GM21526 (cell line): Measurements from ENCODE around the gene NIT1.
A peak's percentile ranks its signal among the peaks of the same experiment; 100 is the strongest.

ENCODE experiments used
- ATAC-seq: cut with Tn5 transposase; IDR thresholded peaks from one replicate; pipeline ENCODE4 v1.9.1; 2021; ENCODE audit warnings: moderate library complexity; ENCODE audit not compliant: unreplicated experiment, low FRiP score

NIT1 gene

DNA sequence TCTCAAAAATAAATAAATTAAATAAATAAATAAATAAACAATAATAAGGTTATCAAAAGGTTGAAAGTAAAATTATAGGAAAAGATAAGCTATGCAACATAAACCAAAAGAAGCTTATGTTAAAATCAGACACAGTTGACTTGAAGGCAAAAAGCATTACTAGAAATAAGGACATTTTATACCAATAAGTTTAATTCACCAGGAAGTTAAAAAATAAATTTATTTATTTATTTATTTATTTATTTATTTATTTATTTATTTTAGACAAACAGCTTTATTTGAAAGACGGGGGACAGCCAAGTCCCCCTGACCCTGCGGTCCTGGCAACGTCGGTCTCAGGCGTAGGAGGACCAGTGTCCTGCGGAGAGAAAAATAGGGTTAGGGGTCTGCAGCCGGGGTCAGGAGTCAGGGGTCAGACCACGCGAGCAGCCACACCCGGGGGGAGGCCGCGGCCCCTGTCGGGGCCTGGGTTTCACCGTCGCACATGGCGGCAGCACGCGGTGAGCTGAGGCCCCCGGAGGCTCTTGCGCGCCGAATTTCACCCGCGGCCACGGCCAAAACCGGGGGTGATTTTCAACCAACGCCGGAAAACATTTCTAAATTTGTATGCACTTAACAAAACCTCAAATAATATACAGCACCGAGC is 23.0 kb downstream of the NIT1 start:
- ATAC-seq, result no peak

GRCh38 chr1:161145832-161146231 is 27.9 kb downstream of the NIT1 start:
- ATAC-seq, result no peak

DNA sequence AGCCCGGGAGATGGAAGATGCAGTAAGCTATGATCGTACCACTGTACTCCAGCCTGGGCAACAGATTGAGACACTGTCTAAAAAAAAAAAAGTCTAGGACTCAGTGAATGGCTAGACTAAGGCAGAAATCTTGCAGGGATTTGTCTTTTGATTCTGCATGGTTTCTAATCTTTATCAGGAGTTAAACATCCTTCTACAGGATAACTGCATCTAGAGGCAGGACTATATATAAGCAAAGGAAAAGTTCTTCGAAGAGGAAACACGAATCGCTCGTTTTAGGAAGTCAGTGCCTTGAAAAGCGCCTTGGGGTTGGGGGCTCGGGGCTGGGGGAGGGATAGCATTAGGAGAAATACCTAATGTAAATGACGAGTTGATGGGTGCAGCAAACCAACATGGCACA is 35.3 kb downstream of the NIT1 start:
- no peak for ATAC-seq

DNA sequence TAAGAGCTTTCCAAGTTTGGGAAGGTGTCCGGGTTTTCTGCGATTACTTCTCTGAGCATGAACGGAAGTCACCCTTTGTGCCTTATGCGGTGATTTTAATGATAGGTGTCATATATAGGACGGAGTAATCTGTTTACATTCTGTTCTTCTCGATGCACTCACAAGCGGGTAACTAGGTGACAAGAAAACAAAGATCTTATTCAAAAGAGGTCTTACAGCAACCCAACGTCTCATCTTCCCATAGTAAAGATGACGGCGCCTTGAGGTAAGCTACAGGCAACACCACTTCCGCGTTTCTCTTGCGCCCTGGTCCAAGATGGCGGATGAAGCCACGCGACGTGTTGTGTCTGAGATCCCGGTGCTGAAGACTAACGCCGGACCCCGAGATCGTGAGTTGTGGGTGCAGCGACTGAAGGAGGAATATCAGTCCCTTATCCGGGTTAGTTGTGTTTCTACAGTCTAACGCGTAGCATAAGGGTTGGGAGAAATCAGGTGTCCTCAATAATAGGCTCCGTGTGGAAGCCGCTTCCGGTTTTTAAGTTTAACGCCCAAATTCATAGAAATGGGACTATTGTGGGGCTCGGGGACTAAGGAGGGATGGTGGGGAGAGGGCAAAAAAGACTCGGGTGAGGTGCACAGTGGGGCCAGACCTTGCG is 35.9 kb downstream of the NIT1 start, which contains the start of gene UFC1:
UFC1 (plus strand) TSS at position 297 of the 656 bp plus-strand sequence; CDS start at position 317, 20 bp downstream.
- no peak for ATAC-seq

DNA sequence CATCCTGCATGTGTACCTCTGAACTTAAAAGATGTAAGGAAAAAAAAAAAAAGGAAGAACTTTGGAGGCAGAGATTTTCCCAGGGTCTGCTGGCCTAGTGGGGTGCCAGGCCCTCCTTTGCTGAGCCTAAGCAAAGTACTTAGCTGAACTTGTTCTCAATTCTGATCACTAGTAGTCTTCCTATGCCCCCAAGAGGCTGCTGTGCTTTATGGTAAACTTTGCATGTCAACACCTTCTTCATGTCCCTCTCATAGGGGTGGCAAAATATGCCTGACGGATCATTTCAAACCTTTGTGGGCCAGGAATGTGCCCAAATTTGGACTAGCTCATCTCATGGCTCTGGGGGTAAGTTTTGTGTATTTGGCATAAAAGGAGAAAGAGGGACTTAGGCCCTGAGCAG is 40.0 kb downstream of the NIT1 start:
- no peak for ATAC-seq

DNA sequence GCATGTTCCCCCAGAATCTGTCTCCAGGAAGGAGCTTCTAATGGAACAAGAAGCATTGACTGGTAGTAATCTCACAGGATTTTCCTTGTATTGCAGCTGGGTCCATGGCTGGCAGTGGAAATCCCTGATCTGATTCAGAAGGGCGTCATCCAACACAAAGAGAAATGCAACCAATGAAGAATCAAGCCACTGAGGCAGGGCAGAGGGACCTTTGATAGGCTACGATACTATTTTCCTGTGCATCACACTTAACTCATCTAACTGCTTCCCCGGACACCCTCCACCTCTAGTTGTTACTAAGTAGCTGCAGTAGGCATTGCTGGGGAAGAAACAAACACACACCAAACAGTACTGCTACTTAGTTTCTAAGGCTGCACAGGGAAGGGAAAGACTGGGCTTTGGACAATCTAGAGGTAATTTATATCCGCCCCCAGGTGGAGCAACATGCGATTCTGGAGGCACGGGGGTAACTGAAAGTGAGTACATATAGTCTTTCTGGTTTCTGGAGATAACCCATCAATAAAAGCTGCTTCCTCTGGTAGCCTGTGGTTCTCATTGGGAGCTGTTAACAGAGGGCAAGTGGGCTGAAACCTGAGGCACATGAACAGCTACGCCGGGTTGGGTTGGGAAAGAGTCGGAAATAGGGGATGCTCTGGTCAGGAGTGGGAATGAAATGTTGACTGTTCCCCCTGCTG is 40.6 kb downstream of the NIT1 start:
- ATAC-seq, result peak; percentile 5

DNA sequence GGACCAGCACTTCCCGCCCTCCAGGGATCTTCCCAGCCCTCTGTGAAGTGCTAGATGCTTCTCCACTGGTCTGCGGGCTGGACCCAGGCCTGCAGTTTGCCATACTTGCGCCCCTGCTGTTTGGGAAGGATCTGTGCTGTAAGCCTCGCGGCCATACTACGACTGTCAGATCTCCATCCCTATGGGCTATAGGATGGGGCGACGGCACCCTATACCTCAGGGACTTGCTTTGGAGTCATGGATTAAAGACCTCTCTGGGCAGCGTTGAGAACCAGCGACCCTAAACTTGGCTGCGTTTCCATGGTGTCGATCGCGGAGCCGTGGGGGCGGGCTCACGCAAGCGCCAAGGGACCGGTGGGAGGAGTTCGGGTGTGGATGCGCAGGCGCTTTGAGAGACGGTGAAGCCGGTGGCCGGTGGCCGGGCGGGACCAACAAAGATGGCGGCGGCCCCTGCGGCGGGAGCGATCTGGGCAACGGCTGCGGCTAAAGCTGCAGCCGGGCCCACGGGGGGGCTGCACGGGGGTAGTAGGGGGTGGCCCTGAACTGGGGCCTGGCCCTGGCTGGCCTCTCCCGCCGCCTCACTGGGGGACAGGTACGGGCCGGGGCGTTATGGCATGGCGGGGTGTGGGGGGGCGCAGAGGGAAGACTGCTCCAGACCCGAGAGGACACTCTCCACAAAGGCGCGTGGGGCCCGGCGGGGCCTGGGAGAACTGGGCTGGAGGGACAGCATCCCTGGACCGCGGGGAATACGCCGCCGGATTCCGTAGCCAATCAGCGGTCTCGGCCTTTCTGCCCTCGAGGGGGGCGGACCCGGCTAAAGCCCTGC is 41.4 kb downstream of the NIT1 start, which contains the start of gene USP21:
USP21 (plus strand) TSS at position 414 of the 826 bp plus-strand sequence. CDS start 1,141 bp downstream, outside the sequence.
- peak; percentile 65 for ATAC-seq

GRCh38 chr1:161159913-161160243 is 42.0 kb downstream of the NIT1 start:
- ATAC-seq, result no peak

GRCh38 chr1:161160671-161161145 is 42.8 kb downstream of the NIT1 start:
- no peak for ATAC-seq

GRCh38 chr1:161161652-161162051 is 43.7 kb downstream of the NIT1 start:
- no peak for ATAC-seq

DNA sequence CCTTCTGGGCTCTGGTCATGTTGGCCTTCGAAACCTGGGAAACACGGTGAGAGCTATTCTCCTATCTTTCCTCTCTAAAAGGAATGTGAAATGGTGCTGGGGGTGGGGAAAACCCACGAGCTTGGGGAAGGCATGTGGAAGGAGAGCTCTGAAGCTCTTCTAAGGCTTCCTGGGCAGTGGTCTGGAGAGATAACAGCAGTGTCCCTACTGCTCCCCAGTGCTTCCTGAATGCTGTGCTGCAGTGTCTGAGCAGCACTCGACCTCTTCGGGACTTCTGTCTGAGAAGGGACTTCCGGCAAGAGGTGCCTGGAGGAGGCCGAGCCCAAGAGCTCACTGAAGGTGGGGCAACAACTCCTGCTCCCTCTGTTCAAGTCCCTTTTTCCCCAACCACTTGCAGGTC is 44.1 kb downstream of the NIT1 start:
- no peak for ATAC-seq

GRCh38 chr1:161162806-161163205 is 44.9 kb downstream of the NIT1 start:
- no peak for ATAC-seq

- no peak for ATAC-seq
Measured at GRCh38 chr1:161163793-161164192, 45.9 kb downstream of the NIT1 start.

DNA sequence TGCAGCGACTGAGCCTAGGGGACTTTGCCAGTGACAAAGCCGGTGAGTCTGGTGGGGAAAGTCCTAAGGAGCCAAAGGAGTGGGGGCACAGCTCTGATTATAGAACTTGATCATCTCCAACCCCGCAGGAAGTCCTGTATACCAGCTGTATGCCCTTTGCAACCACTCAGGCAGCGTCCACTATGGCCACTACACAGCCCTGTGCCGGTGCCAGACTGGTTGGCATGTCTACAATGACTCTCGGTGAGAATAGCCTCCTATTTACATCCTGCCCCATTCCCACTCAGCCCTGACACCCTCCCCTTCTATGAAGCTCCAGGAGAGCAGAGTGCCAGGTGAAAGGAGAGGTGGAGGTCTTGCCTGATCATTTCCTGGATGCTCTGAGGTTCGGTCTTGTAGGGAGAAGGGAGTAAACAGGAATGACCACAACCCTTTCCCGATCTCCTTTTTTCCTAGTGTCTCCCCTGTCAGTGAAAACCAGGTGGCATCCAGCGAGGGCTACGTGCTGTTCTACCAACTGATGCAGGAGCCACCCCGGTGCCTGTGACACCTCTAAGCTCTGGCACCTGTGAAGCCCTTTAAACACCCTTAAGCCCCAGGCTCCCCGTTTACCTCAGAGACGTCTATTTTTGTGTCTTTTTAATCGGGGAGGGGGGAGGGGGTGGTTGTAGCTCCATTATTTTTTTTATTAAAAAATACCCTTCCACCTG is 47.2 kb downstream of the NIT1 start:
- ATAC-seq, result no peak

DNA sequence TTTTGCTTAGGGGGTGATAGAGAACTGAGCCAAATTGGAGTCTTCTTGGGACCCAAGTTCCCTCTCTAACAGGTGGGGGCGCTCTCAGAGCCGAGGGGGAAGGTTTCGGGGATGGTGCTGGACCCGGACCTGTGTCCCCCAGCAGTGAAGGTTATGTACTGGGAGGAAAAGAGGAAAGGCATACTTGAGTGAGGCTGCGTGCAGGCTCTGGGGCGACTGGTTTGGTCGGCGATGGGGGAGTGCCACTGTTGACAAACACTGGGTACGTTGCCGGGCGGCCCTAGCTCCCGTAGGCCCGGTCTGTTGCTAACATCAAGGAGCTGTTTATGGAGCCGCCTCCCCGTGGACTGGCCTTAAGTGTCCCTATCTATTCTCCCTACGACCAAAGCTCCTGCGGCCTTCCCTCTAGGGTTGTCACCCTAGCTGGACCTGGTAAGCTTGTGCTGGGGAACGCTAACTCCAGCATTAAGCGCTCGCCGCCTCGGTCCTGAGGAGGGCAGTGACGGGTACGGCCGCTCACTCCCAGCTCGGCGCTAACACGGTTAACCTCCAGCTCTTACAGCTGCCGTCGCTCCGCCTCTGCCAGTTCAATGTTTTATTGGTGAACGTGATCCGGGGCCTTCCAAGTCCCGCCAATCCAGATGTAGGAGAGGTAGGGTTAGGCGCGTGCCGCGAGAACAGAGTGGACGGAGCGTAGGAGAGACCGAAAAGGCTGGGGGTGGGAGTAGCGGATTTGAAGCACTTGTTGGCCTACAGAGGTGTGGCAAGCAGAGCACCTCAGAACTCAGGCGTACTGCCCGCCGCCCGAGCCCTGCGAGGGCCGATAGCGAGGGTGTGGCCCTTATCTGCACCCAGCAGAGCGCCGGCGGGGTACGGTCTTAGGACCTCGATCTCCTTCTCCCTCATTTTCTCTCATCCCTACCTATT is 48.1 kb downstream of the NIT1 start, which contains the start of gene PPOX:
PPOX (plus strand) TSS at position 685 of the 927 bp plus-strand sequence. CDS start 422 bp downstream, outside the sequence.
- ATAC-seq, result peak; percentile 83

DNA sequence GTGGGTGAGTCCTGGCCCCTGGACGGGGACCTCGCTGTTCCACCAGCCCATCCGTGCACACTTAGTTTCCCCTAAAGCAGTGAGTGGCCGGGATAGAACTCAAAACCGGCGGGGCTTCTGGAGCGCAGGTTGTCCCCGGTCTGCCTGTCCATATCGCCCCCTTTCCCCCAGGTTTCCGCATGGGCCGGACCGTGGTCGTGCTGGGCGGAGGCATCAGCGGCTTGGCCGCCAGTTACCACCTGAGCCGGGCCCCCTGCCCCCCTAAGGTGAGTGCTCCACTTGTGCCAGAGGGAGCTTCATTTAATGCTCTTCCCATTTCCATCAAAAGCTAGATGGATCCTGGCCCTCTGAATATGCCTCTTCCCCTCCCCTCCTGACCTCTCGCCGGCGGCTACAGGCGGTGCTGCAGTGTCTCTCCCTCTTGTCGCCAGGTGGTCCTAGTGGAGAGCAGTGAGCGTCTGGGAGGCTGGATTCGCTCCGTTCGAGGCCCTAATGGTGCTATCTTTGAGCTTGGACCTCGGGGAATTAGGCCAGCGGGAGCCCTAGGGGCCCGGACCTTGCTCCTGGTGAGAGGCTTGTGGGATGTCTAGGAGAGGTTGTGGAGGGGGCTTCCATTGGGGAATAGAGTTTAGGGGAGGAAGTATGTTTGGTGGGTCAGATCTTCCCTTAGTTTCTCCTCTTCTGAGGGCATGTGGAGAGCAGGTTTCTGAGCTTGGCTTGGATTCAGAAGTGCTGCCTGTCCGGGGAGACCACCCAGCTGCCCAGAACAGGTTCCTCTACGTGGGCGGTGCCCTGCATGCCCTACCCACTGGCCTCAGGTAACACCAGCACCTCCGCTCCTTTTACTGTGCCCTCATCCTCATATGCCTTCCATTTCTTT is 49.0 kb downstream of the NIT1 start:
- peak; percentile 1 for ATAC-seq

- ATAC-seq, result no peak
Measured at GRCh38 chr1:161168906-161169305, 51.0 kb downstream of the NIT1 start.
